ENCODE data around the gene GPR160. TPM values are rescaled to one million over a fixed set of nuclear protein-coding genes. Genes with fewer than 3 reads are reported as not detected.

GPR160 gene
- total and polyA plus RNA-seq, 4 donors = 16.9 to 23.3 (median 20.7) TPM

GRCh38 chr3:170092907-170093306, 55.1 kb downstream of the GPR160 start:
- Histone ChIP-seq H3K4me1 (ENCODE audit: control insufficient read depth in 5 of 5, insufficient read depth in 5 of 5, low read length in 5 of 5) (peaks cover 0 to 3% (median 0%) of the 10 kb centered on the region in 5 donors), H3K9ac (ENCODE audit: insufficient read depth in 1 of 2, low read length in 2 of 2) (no peak overlapping the region), H3K27ac (ENCODE audit: low read depth in 1 of 2, low read length in 1 of 2) (no peak overlapping the region), H3K27me3 (ENCODE audit: control insufficient read depth in 3 of 3, insufficient read depth in 3 of 3, low read length in 2 of 3) (no peaks in the 10 kb centered on the region), H3K9me3 (ENCODE audit: control insufficient read depth in 4 of 4, insufficient read depth in 3 of 4, low read length in 3 of 4) (no peaks in the 10 kb centered on the region), H3K4me3 (no peak overlapping the region), H3K36me3 (ENCODE audit: control insufficient read depth in 4 of 4, insufficient read depth in 4 of 4, low read length in 4 of 4) (peaks cover 8 to 30% (median 11%) of the 10 kb centered on the region in 4 donors)
- DNase-seq = no peak
- no peak for TF ChIP-seq CTCF (IDR thresholded peaks at IDR 0.05; ENCODE audit: control extremely low read depth, extremely low read depth)
- no peak for ATAC-seq (ENCODE audit: insufficient read depth, low FRiP score)
- WGBS, 2 donors = 77 to 90% methylated on average over 3 of the region's 3 CpGs

- no peak for ATAC-seq (ENCODE audit: insufficient read depth, low FRiP score)
- 73 to 80% methylated on average over 4 of the region's 4 CpGs for WGBS, 2 donors
- TF ChIP-seq CTCF (IDR thresholded peaks at IDR 0.05; ENCODE audit: control extremely low read depth, extremely low read depth) = no peak
Measured at GRCh38 chr3:170095771-170096170, 58.0 kb downstream of the GPR160 start.

DNA sequence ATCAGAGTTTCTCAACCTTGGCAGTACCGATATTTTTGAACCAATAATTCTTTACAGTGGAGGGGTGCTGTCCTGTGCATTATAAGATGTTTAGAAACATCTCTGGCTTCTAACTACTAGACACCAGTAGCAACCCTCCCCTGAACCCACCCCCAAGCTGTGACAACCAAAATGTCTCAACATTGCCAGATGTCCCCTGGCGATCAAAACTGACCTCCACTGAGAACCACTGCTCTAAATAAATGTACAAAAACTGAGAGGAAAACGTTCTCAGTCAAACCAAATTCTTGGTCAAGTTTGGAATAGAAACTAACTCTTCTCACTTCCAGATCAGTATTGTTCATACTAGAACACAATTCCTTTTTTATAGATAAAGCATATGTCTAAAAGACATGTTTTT, 58.5 kb downstream of the GPR160 start:
- no peaks in the 10 kb centered on the region for H3K27me3 ChIP-seq (ENCODE audit: control insufficient read depth in 3 of 3, insufficient read depth in 3 of 3, low read length in 2 of 3)
- H3K4me3 ChIP-seq = no peak overlapping the region
- TF ChIP-seq CTCF (IDR thresholded peaks at IDR 0.05; ENCODE audit: control extremely low read depth, extremely low read depth) = no peak
- H3K9ac ChIP-seq (ENCODE audit: insufficient read depth in 1 of 2, low read length in 2 of 2) = no peak overlapping the region
- no peaks in the 10 kb centered on the region for H3K9me3 ChIP-seq (ENCODE audit: control insufficient read depth in 4 of 4, insufficient read depth in 3 of 4, low read length in 3 of 4)
- DNase-seq = no peak
- 90 to 93% methylated on average over 3 of the region's 3 CpGs for WGBS, 2 donors
- peaks cover 11 to 58% (median 21%) of the 10 kb centered on the region in 4 donors for H3K36me3 ChIP-seq (ENCODE audit: control insufficient read depth in 4 of 4, insufficient read depth in 4 of 4, low read length in 4 of 4)
- no peaks in the 10 kb centered on the region for H3K4me1 ChIP-seq (ENCODE audit: control insufficient read depth in 5 of 5, insufficient read depth in 5 of 5, low read length in 5 of 5)
- ATAC-seq (ENCODE audit: insufficient read depth, low FRiP score) = no peak
- no peak overlapping the region for H3K27ac ChIP-seq (ENCODE audit: low read depth in 1 of 2, low read length in 1 of 2)

More at GRCh38 chr3:170095771-170096170, 58.0 kb downstream of the GPR160 start:
- Histone ChIP-seq H3K27me3 (ENCODE audit: control insufficient read depth in 3 of 3, insufficient read depth in 3 of 3, low read length in 2 of 3) (no peaks in the 10 kb centered on the region), H3K4me1 (ENCODE audit: control insufficient read depth in 5 of 5, insufficient read depth in 5 of 5, low read length in 5 of 5) (no peaks in the 10 kb centered on the region), H3K36me3 (ENCODE audit: control insufficient read depth in 4 of 4, insufficient read depth in 4 of 4, low read length in 4 of 4) (peaks cover 11 to 52% (median 19%) of the 10 kb centered on the region in 4 donors), H3K9ac (ENCODE audit: insufficient read depth in 1 of 2, low read length in 2 of 2) (no peak overlapping the region), H3K4me3 (no peak overlapping the region), H3K27ac (ENCODE audit: low read depth in 1 of 2, low read length in 1 of 2) (no peak overlapping the region), H3K9me3 (ENCODE audit: control insufficient read depth in 4 of 4, insufficient read depth in 3 of 4, low read length in 3 of 4) (no peaks in the 10 kb centered on the region)
- no peak for DNase-seq

DNA sequence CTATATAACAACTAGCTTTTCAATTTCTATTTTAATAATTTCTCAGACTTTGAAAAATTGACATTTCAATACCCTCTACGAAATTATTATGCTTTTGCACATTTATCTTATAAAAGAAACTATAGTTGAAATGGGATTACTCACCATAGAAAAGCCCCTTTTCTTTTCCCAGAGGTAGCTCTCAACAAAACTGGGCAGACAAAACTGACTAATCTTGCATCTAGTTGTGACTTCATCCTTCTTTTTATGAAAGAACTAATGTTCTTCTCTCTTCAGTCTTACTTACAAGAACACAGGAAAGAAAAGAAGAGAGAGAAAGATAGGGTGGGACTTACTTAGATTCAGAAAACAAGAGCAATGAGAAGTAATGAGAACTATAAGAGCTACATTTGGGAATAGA, 61.0 kb downstream of the GPR160 start:
- Histone ChIP-seq H3K4me3 (no peak overlapping the region), H3K36me3 (ENCODE audit: control insufficient read depth in 4 of 4, insufficient read depth in 4 of 4, low read length in 4 of 4) (peaks cover 16 to 67% (median 28%) of the 10 kb centered on the region in 4 donors), H3K4me1 (ENCODE audit: control insufficient read depth in 5 of 5, insufficient read depth in 5 of 5, low read length in 5 of 5) (no peaks in the 10 kb centered on the region), H3K27me3 (ENCODE audit: control insufficient read depth in 3 of 3, insufficient read depth in 3 of 3, low read length in 2 of 3) (no peaks in the 10 kb centered on the region), H3K27ac (ENCODE audit: low read depth in 1 of 2, low read length in 1 of 2) (no peak overlapping the region), H3K9me3 (ENCODE audit: control insufficient read depth in 4 of 4, insufficient read depth in 3 of 4, low read length in 3 of 4) (no peaks in the 10 kb centered on the region), H3K9ac (ENCODE audit: insufficient read depth in 1 of 2, low read length in 2 of 2) (no peak overlapping the region)
- DNase-seq = no peak
- no peak for TF ChIP-seq CTCF (IDR thresholded peaks at IDR 0.05; ENCODE audit: control extremely low read depth, extremely low read depth)
- 90 to 91% methylated on average over 1 of the region's 1 CpG for WGBS, 2 donors
- no peak for ATAC-seq (ENCODE audit: insufficient read depth, low FRiP score)
